Dendritic cell treated with granulocyte-macrophage colony-stimulating factor and Interleukin-4, amounts not matched to agents 40 ng/mL and 50 ng/mL, for 4 days (primary cell): ENCODE results near the gene HDAC4.

Source experiments
- H3K27ac Mint-ChIP-seq: one replicate; pipeline ENCODE4 v1.8.0; 2022; ENCODE audit warnings: mild to moderate bottlenecking, mixed read lengths
- H3K27me3 Mint-ChIP-seq: one replicate; pipeline ENCODE4 v1.8.0; 2022; ENCODE audit warnings: mild to moderate bottlenecking, mixed read lengths
- H3K36me3 Mint-ChIP-seq: one replicate; pipeline ENCODE4 v1.8.0; 2022; ENCODE audit warnings: low read depth, mixed read lengths
- H3K4me1 Mint-ChIP-seq: one replicate; pipeline ENCODE4 v1.8.0; 2022; ENCODE audit warnings: low read depth, mixed read lengths
- H3K4me3 Mint-ChIP-seq: one replicate; pipeline ENCODE4 v1.8.0; 2022; ENCODE audit warnings: mild to moderate bottlenecking, moderate library complexity, mixed read lengths
- H3K9me3 Mint-ChIP-seq: one replicate; pipeline ENCODE4 v1.8.0; 2022; ENCODE audit warnings: mixed read lengths
- intact Hi-C: fragments of 100-400 bp; cut with micrococcal nuclease; formaldehyde crosslinking; loops from one replicate; pipeline ENCODE4 v1.15.0; 2022

HDAC4 gene

DNA sequence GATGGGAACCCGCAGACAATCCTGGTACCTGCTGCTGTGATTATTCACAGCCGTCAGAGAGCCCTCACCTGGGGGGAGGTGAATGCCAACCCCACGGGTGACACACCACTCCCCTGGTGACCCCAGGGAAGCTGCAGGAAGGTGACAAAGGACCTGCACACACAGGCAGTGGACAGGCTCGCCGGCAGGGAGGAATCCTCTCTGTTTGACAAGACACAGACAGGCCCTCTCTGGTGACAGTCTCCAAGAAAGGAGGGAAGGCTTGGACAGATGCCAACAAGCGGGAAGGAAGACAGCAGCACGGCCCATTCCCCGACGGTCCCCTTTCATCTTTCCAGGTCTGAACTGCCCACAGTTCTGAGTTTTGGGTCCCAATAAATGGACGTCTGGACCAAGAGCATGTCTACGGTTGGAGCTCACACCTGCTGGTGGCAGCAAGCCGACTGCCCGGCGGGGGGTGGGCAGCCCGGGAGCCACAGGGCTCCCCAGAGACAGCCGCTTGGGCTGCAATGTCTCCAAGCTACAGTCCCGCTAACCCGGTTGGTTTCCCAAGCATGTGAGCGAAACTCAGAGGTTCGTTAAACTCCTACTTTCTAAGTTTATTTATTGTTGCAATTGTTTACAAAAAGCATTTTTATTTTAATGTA, 31.8 kb downstream of the HDAC4 start:
- intact Hi-C loops = no loop called here
- H3K36me3 Mint-ChIP-seq = peaks cover 10% of the 10 kb centered on the region
- peaks cover 24% of the 10 kb centered on the region for H3K4me1 Mint-ChIP-seq
- H3K9me3 Mint-ChIP-seq = no peaks in the 10 kb centered on the region
- no peak overlapping the region for H3K4me3 Mint-ChIP-seq
- H3K27ac Mint-ChIP-seq = peak overlapping the region; percentile 71
- no peaks in the 10 kb centered on the region for H3K27me3 Mint-ChIP-seq

DNA sequence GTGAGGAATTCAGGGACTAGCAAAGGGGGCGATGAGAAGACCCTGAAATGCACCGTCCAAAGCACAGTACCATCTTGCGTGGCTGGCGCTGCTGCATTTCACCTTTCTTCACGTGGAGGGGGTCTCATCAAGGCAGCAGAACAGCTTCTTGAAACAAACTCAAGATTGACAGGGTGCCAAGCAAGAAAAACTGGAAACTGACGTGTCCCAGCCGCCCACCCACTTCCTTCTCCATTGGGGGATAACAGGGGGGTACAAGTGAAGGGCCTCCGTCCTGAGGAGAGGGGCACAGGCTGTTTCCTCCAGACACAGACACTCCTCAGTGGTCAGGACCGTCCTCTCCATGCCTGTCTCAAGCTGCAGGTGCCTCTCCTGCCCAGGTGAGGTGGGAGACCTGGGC, 32.5 kb downstream of the HDAC4 start:
- Mint-ChIP-seq H3K4me3 (no peak overlapping the region), H3K9me3 (no peaks in the 10 kb centered on the region), H3K27me3 (no peaks in the 10 kb centered on the region), H3K27ac (no peak overlapping the region), H3K4me1 (peaks cover 25% of the 10 kb centered on the region), H3K36me3 (peaks cover 10% of the 10 kb centered on the region)
- intact Hi-C loops = no loop called here

DNA sequence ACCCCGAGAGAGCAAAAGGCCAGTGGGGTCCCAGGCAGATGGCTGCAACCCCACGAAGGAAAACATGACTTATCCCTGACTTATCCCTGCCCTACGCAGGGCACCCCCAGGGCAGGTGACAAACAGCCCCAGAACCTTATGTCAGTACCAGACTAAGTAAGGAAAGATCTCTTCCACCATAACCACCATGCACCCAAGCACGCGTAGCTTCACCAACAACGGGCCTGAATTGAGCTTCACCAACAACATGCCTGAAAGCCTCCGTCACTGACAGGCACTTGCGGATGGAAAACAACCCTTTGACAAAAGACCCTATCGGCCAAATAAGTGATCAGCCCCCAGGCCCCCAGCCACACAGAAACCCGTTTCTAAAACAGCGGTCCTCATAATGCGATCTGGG, 34.1 kb downstream of the HDAC4 start:
- Mint-ChIP-seq H3K27ac (no peak overlapping the region), H3K4me3 (no peak overlapping the region), H3K4me1 (peaks cover 33% of the 10 kb centered on the region), H3K36me3 (peaks cover 10% of the 10 kb centered on the region), H3K9me3 (no peaks in the 10 kb centered on the region), H3K27me3 (no peaks in the 10 kb centered on the region)
- intact Hi-C loops = no loop called here

DNA sequence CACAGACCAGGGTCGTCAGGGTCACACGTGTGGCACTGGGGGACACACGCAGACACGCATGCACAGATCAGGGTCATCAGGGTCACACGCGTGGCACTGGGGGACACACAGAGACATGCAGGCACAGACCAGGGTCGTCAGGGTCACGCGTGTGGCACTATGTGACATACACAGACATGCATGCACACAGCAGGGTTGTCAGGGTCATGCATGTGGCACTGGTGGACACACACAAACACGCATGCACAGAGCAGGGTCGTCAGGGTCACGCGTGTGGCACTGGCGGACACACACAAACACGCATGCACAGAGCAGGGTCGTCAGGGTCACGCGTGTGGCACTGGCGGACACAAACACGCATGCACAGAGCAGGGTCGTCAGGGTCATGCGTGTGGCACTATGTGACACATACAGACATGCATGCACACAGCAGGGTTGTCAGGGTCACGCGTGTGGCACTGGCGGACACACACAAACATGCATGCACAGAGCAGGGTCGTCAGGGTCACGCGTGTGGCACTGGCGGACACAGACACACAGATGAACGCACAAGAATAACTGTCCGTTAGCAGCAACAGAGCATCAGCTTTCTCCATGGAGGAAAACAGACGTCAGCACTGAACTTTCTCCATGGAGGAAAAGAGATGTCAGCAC, 34.9 kb downstream of the HDAC4 start:
- H3K36me3 Mint-ChIP-seq = peaks cover 10% of the 10 kb centered on the region
- H3K4me3 Mint-ChIP-seq = no peak overlapping the region
- H3K9me3 Mint-ChIP-seq = no peaks in the 10 kb centered on the region
- intact Hi-C loops = no loop called here
- H3K27ac Mint-ChIP-seq = no peak overlapping the region
- no peaks in the 10 kb centered on the region for H3K27me3 Mint-ChIP-seq
- peaks cover 33% of the 10 kb centered on the region for H3K4me1 Mint-ChIP-seq

DNA sequence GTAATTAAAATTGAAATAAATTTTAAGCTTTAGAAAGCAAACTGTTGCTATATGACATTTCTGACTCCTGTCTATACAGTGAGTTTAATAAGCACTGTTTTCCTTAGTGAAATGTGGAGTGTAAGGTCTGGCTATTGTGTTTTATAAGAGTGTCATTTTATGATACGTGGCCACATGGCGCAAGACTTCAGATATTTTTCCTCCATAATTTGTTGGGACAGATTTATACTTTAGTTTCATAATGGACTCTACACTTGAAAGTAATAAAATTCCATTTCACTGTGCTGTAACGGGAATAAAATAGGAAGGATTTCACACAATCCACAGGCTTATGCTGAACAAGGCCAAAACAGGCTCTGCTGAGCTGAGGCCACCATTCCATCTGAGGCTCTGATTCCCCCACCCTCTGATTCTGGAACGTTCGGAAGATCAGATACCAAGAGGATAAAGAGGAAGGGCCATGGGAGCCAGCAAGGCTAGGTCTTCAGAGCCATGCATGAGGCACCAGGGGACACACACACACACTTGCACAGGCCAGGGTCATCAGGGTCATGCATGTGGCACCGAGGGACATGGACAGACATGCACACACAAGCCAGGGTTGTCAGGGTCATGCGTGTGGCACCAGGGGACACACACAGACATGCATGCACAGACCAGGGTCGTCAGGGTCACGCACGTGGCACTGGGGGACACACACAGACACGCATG, 35.6 kb downstream of the HDAC4 start:
- H3K27me3 Mint-ChIP-seq = no peaks in the 10 kb centered on the region
- H3K9me3 Mint-ChIP-seq = no peaks in the 10 kb centered on the region
- peaks cover 29% of the 10 kb centered on the region for H3K4me1 Mint-ChIP-seq
- intact Hi-C loops = no loop called here
- peaks cover 10% of the 10 kb centered on the region for H3K36me3 Mint-ChIP-seq
- no peak overlapping the region for H3K4me3 Mint-ChIP-seq
- no peak overlapping the region for H3K27ac Mint-ChIP-seq

DNA sequence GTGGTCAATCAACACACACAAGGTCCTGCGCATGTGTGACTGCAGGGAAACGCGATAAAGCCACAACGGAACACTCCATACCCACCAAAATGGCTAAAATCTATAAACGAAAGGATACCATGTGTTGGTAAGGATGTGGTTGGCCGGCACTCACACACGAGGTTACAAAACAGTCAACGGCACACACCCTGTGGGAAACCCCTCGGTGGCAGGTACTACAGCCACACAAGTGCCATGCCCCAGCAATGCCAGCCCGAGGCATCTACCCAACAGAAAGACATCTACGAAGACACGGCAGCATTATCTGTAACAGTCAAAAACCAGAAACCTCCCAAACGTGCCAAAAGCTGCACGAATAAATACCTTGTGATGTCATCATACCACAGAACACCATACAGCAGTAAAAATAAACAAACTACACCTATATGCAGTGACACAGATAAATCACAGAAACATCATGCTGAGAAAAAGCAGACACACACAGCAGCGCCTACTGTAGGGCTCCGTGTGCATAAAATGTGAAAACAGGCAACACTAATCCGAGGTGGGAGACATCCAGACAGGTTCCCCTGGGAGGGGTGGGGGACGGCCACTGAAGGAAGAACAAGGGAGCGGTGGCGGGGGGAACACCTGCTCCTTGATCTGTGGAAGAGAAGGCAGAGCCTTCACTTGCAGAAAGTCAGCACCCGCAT, 36.7 kb downstream of the HDAC4 start:
- no peak overlapping the region for H3K27ac Mint-ChIP-seq

DNA sequence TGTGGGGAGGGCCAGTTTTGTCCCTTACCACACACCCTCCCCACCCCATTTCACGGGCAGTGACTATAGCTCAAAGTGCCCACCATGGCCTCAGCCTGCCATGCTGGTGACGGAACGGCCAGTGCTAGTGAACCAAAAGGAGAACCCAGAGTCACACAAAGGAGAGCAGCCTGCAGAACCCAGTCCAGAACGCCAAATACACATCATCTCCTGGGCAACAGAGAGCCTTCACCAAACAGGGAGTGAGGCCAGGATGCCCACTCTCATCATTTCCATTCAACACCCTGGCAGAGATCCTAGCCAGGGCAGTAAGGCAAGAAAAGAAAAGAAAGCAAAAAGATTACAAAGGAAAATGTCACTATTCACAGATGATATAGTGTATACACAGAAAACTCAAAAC, 38.3 kb downstream of the HDAC4 start:
- H3K36me3 Mint-ChIP-seq = peaks cover 18% of the 10 kb centered on the region
- intact Hi-C loops = no loop called here
- no peak overlapping the region for H3K27ac Mint-ChIP-seq
- no peaks in the 10 kb centered on the region for H3K27me3 Mint-ChIP-seq
- peaks cover 37% of the 10 kb centered on the region for H3K4me1 Mint-ChIP-seq
- no peaks in the 10 kb centered on the region for H3K9me3 Mint-ChIP-seq
- H3K4me3 Mint-ChIP-seq = no peak overlapping the region

More for the DNA sequence above, 36.7 kb downstream of the HDAC4 start:
- peaks cover 31% of the 10 kb centered on the region for H3K4me1 Mint-ChIP-seq
- H3K27me3 Mint-ChIP-seq = no peaks in the 10 kb centered on the region
- H3K4me3 Mint-ChIP-seq = no peak overlapping the region
- intact Hi-C loops = no loop called here
- peaks cover 10% of the 10 kb centered on the region for H3K36me3 Mint-ChIP-seq
- no peaks in the 10 kb centered on the region for H3K9me3 Mint-ChIP-seq

DNA sequence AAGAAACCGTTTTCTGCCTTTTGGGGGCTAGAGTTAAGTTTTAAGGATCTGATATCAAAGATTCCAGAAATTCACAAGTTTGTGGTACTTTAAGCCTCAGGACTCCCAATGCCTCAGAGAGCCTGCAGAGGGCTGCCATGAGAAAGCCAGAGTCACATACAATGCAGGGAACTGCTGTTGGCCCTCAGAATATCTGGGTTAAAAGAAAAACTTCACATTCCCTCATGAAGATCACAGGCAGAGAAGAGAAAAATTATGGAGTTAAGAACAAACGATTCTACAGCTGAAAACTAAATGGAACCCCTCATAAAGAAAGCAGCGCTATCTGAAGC, 39.5 kb downstream of the HDAC4 start:
- Mint-ChIP-seq H3K9me3 (no peaks in the 10 kb centered on the region), H3K27me3 (no peaks in the 10 kb centered on the region), H3K36me3 (peaks cover 22% of the 10 kb centered on the region), H3K4me3 (no peak overlapping the region), H3K27ac (no peak overlapping the region), H3K4me1 (peaks cover 37% of the 10 kb centered on the region)
- intact Hi-C loops = no loop called here

DNA sequence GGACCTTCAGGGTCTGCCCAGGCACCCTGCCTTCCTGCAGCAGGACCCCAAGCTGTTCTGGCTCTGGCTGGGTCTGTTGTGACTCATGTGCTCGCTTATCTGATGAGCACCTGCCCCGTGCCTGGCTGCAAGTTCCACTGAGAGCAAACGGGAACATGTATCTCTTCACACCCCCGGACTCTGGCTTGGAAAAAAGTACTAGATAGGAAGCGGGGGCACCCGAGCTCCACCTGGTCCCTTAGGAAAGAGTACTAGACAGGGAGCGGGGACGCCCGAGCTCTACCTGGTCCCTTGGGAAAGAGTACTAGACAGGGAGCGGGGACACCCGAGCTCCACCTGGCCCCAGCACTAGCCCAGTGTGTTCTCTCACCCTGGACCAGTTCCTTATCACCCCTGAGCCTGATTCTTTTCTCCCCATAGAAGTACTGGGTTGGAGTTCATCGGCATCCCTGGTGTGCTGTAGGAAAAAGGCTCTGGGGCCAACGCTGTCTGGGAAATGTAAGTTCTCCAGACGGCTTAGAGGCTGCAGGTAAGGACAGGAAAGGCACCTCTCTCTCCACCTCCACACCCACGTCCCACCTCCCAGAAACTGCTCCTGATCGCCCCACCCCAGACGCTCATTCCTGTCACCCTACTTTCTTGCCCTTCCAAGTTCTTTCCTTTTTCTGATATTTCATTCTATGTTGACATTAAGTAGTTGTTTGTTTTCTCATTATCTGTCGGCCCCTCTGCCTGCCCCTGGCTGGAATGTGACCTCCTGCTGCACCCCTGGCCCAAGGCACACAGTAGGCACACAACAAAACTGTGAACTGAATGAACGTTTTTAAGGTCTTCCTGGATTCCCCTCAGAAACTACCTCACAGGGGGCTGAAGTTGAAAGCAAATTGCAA, 40.2 kb downstream of the HDAC4 start:
- intact Hi-C loops = no loop called here
- Mint-ChIP-seq H3K9me3 (peaks cover 2% of the 10 kb centered on the region), H3K4me1 (peaks cover 35% of the 10 kb centered on the region), H3K36me3 (peaks cover 16% of the 10 kb centered on the region), H3K4me3 (no peak overlapping the region), H3K27ac (no peak overlapping the region), H3K27me3 (no peaks in the 10 kb centered on the region)

DNA sequence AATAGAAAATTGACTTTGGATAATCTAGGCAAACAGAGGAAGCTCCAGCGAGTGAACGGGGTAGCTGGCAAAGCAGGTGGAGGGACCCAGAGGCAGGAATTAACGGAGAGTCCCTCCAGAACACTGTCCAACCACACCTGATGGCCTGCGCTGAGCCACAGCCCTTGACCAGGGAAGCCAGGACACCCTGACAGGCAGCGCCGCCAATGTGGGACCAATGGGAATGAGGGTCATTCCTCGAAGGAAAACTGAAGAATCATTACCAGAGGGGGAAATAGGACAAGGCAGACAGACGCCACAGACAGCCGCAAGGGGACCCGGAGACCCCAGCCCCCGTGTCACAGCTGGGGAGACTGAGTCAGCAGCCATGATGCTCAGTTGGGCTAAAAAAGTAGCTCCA, 40.8 kb downstream of the HDAC4 start:
- peaks cover 29% of the 10 kb centered on the region for H3K4me1 Mint-ChIP-seq
- intact Hi-C loops = no loop called here
- H3K27ac Mint-ChIP-seq = peak overlapping the region; percentile 67
- peaks cover 8% of the 10 kb centered on the region for H3K9me3 Mint-ChIP-seq
- no peak overlapping the region for H3K4me3 Mint-ChIP-seq
- H3K36me3 Mint-ChIP-seq = peaks cover 19% of the 10 kb centered on the region
- H3K27me3 Mint-ChIP-seq = no peaks in the 10 kb centered on the region

DNA sequence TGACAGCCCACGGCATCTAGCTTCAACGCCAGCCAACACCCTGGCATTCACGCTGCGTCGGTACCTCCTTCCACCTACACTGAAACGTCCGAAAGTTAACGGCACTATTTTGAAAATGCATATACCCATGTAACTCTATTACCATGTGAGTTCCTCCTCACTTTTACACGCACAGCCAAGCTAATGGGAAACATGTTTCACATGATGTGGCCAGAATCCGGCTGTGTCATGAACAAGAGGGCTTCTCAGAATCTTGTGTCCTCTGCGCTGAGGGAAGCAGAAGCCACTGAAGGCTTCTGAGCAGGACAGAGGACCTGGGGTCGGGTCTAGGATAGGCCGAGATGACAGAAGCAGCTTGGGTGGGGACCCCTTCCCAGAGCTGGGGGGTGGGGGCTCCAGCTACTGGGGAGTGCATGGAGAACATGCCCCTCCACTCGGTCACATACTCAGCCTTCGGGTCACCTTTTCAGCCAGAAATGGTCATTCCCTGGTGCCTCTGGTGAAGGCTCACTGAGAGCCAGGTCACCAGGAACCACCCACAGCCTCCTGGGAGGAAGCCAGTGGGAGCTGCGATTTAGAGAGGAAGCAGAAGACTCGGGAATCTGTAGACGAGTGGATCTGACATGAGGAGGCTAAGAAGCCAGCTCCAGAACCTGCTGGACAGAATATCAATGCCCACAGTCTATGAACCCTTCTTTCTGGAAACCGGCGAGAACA, 41.5 kb downstream of the HDAC4 start:
- Mint-ChIP-seq H3K4me3 (no peak overlapping the region), H3K36me3 (peaks cover 22% of the 10 kb centered on the region), H3K27me3 (no peaks in the 10 kb centered on the region), H3K9me3 (peaks cover 13% of the 10 kb centered on the region), H3K27ac (peak overlapping the region; percentile 67), H3K4me1 (peaks cover 29% of the 10 kb centered on the region)
- intact Hi-C loops = no loop called here

DNA sequence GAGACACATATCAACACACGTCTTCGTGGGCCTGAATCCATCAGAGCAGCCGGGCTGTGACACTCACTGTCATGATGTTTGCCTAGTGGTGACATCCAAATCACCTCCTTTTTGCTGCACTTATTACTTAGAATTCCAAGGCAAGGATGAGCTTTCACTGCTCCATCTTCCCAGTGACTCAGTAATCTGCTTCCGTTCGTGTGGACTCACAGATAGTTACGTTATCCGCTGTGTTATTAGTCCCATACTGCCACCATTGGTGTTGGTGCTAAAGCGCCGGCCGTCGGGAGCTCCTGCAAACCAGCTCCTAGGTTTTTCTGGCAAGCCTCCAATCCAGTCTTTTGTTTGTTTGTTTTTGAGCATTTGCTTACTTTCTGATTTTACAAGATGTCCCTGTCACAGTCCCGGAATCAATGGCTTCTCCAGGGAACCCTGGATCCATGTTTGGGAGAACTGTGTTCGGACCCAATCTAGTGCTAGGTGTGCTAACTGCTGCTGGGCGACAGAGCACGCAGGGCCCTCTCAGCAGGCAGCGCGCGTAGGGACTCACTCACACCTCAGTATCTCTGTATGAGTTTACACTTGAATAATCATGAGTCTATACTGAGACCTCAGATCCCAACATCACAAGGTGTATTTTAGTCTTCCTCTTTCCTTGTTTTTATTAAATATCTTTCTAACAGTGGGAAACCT, 42.6 kb downstream of the HDAC4 start:
- H3K9me3 Mint-ChIP-seq = peaks cover 13% of the 10 kb centered on the region
- peaks cover 22% of the 10 kb centered on the region for H3K36me3 Mint-ChIP-seq
- H3K4me3 Mint-ChIP-seq = no peak overlapping the region
- peak overlapping the region; percentile 60 for H3K27ac Mint-ChIP-seq
- H3K4me1 Mint-ChIP-seq = peaks cover 25% of the 10 kb centered on the region
- no peaks in the 10 kb centered on the region for H3K27me3 Mint-ChIP-seq
- intact Hi-C loops = no loop called here
